ENCODE results near the gene TCAP.

GRCh38 chr17:39702901-39703893, 38.0 kb downstream of the TCAP start:
- no peak for TF ChIP-seq CTCF (IDR thresholded peaks at IDR 0.05; ENCODE audit: insufficient read depth, low read depth, low read length)
- TF ChIP-seq EZH2 (IDR thresholded peaks at IDR 0.05; ENCODE audit: insufficient read depth, low read length), result no peak

Data from astrocyte (in vitro differentiated cells and primary cell).